Measurements from ENCODE around the gene ZNHIT2. TPM values are rescaled to one million over a fixed set of nuclear protein-coding genes. Genes with fewer than 3 reads are reported as not detected.

The ZNHIT2 gene
- total RNA-seq, 4 donors from 2014 or later: 17.3 to 38.5 (median 25.9) TPM

- intact Hi-C loops (cut with DNase I): no loop called here
- H3K36me3 ChIP-seq: no peaks in the 10 kb centered on the region
Observed at GRCh38 chr11:65066805-65067291, 50.7 kb downstream of the ZNHIT2 start.

More at GRCh38 chr11:65066805-65067291, 50.7 kb downstream of the ZNHIT2 start:
- no peaks in the 10 kb centered on the region for H3K9me3 ChIP-seq
- no peak overlapping the region for H3K4me3 ChIP-seq (replicated peaks in 1 of 3)
- 73 to 74% methylated on average over 3 to 4 of the region's 4 CpGs for WGBS, 2 donors
- DNase-seq: no peak
- H3K27me3 ChIP-seq: no peaks in the 10 kb centered on the region
- no peak overlapping the region for H3K27ac ChIP-seq
- no peaks in the 10 kb centered on the region for H3K4me1 ChIP-seq
- TF ChIP-seq POLR2A (IDR thresholded peaks at IDR 0.05) (no peak), CTCF (IDR thresholded peaks at IDR 0.05) (no peak)

Small RNAs within 50 kb of the gene (microRNA-seq; reads per million reads assigned to microRNA genes)
- 1.1 reads per million for gene MIR6751

Small RNAs within 50 kb of the gene (small RNA-seq; reads per million reads assigned to genes)
- gene HIGD1AP10 (not detected), gene PDCL2P2 (not detected), gene RNU2-23P (not detected)

Other genes starting within 250 kb of the ZNHIT2 start
- gene EHD1, start 239.1 kb downstream of the ZNHIT2 start, total RNA-seq: 10 to 100 TPM; 53.5 to 90.7 (median 67.4) TPM
- gene ATG2A, start 200.5 kb downstream of the ZNHIT2 start, total RNA-seq: 10 to 100 TPM; 19.5 to 43.1 (median 36.7) TPM
- 10 to 100 TPM; 14.8 to 30.1 (median 21.7) TPM for gene PPP2R5B, start 193.0 kb downstream of the ZNHIT2 start, total RNA-seq
- under 1 TPM in 1 of 4 donors, not detected in 3; 0.94 TPM for gene GPHA2, start 181.8 kb downstream of the ZNHIT2 start, total RNA-seq
- under 1 TPM in 1 of 4 donors, not detected in 3; 0.27 TPM for gene MAJIN, start 145.6 kb downstream of the ZNHIT2 start, total RNA-seq
- 1 to 10 TPM; 1.2 to 9.1 (median 2.3) TPM for gene BATF2, start 120.7 kb downstream of the ZNHIT2 start, total RNA-seq
- gene ARL2, start 103.5 kb downstream of the ZNHIT2 start, total RNA-seq: 100 to 1,000 TPM in 3 of 4 donors, 10 to 100 TPM in 1; 76.6 to 166 (median 119) TPM
- gene SNX15, start 90.3 kb downstream of the ZNHIT2 start, total RNA-seq: 10 to 100 TPM; 11.6 to 36.4 (median 19.2) TPM
- gene SAC3D1, start 76.5 kb downstream of the ZNHIT2 start, total RNA-seq: 10 to 100 TPM in 1 of 4 donors, 1 to 10 TPM in 3; 2.1 to 13.1 (median 6.0) TPM
- gene NAALADL1, start 59.1 kb downstream of the ZNHIT2 start, total RNA-seq: 10 to 100 TPM in 1 of 4 donors, 1 to 10 TPM in 3; 5.6 to 21.5 (median 6.8) TPM
- gene CDCA5, start 33.7 kb downstream of the ZNHIT2 start, total RNA-seq: 1 to 10 TPM in 1 of 4 donors, under 1 TPM in 2, not detected in 1; 0.71 to 1.8 (median 0.81) TPM
- gene ZFPL1, start 33.5 kb downstream of the ZNHIT2 start, total RNA-seq: 10 to 100 TPM; 28.3 to 74.4 (median 49.3) TPM
- 100 to 1,000 TPM; 222 to 608 (median 469) TPM for gene VPS51, start 21.5 kb downstream of the ZNHIT2 start, total RNA-seq
- gene TM7SF2, start 5.8 kb downstream of the ZNHIT2 start, total RNA-seq: 10 to 100 TPM; 20.0 to 99.4 (median 53.5) TPM
- gene FAU, start 4.4 kb upstream of the ZNHIT2 start, total RNA-seq: 1,000 to 10,000 TPM in 1 of 4 donors, 100 to 1,000 TPM in 3; 524 to 2,189 (median 600) TPM
- 100 to 1,000 TPM in 2 of 4 donors, 10 to 100 TPM in 2; 70.9 to 112 (median 91.6) TPM for gene MRPL49, start 4.6 kb upstream of the ZNHIT2 start, total RNA-seq
- gene SYVN1, start 16.8 kb upstream of the ZNHIT2 start, total RNA-seq: 100 to 1,000 TPM in 1 of 4 donors, 10 to 100 TPM in 3; 28.8 to 103 (median 69.7) TPM
- gene SPDYC, start 52.5 kb upstream of the ZNHIT2 start, total RNA-seq: not detected
- 100 to 1,000 TPM; 265 to 519 (median 340) TPM for gene CAPN1, start 64.2 kb upstream of the ZNHIT2 start, total RNA-seq
- gene POLA2, start 144.3 kb upstream of the ZNHIT2 start, total RNA-seq: 10 to 100 TPM in 2 of 4 donors, 1 to 10 TPM in 2; 7.6 to 11.3 (median 10.4) TPM
- gene CDC42EP2, start 197.2 kb upstream of the ZNHIT2 start, total RNA-seq: 10 to 100 TPM; 20.6 to 35.7 (median 25.2) TPM
- gene DPF2, start 216.2 kb upstream of the ZNHIT2 start, total RNA-seq: 10 to 100 TPM; 45.0 to 52.7 (median 48.0) TPM
- under 1 TPM in 1 of 4 donors, not detected in 3; 0.34 TPM for gene TIGD3, start 237.1 kb upstream of the ZNHIT2 start, total RNA-seq